ENCODE measurements around the gene FOLR2.

Gene FOLR2

GRCh38 chr11:72229925-72230763 is 13.6 kb downstream of the FOLR2 start:
- no peaks in the 10 kb centered on the region for H3K9me3 ChIP-seq
- peaks cover 100% of the 10 kb centered on the region for H4K20me1 ChIP-seq
- no peak overlapping the region for H3K27ac ChIP-seq
- no peak overlapping the region for H3K9ac ChIP-seq
- H3K4me3 ChIP-seq, result no peak overlapping the region
- no peak overlapping the region for H3K4me2 ChIP-seq
- peaks cover 91% of the 10 kb centered on the region for H3K36me3 ChIP-seq
- H3K27me3 ChIP-seq, result no peaks in the 10 kb centered on the region
- no peak for TF ChIP-seq Cebpa-rat (IDR thresholded peaks at IDR 0.05)
- H3K4me1 ChIP-seq, result peaks cover 43% of the 10 kb centered on the region

DNA sequence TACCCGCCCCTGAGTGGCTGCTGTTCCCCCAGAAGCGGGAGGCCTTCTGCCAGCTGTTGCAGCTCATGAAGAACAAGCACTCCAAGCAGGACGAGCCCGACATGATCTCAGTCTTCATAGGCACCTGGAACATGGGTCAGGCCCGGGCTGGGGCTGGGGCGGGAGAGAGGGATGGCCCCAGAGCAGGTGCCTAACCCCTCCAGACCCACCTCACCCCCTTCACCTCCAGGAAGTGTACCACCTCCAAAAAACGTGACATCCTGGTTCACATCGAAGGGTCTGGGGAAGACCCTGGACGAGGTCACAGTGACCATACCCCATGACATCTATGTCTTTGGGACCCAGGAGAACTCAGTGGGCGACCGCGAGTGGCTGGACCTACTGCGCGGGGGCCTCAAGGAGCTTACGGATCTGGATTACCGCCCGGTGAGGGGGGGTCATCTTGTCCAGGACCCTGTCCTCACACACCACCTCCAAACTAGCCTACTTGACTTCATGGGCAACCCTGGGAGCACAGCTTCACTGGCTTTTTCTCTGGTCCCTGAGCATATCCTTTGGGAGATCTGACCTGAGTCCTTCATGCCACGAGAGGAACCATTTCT is 14.3 kb downstream of the FOLR2 start:
- H3K4me2 ChIP-seq, result no peak overlapping the region
- no peak overlapping the region for H3K9ac ChIP-seq
- H4K20me1 ChIP-seq, result peaks cover 100% of the 10 kb centered on the region
- no peak overlapping the region for H3K27ac ChIP-seq
- H3K9me3 ChIP-seq, result no peaks in the 10 kb centered on the region
- H3K27me3 ChIP-seq, result no peaks in the 10 kb centered on the region
- no peak for TF ChIP-seq Cebpa-rat (IDR thresholded peaks at IDR 0.05)
- no peak overlapping the region for H3K4me3 ChIP-seq
- peaks cover 98% of the 10 kb centered on the region for H3K36me3 ChIP-seq
- peaks cover 42% of the 10 kb centered on the region for H3K4me1 ChIP-seq

GRCh38 chr11:72231396-72232259 is 15.0 kb downstream of the FOLR2 start:
- no peak overlapping the region for H3K4me2 ChIP-seq
- peaks cover 100% of the 10 kb centered on the region for H3K36me3 ChIP-seq
- H3K9ac ChIP-seq, result no peak overlapping the region
- H3K4me1 ChIP-seq, result peaks cover 34% of the 10 kb centered on the region
- TF ChIP-seq Cebpa-rat (IDR thresholded peaks at IDR 0.05), result no peak
- no peak overlapping the region for H3K27ac ChIP-seq
- H3K9me3 ChIP-seq, result no peaks in the 10 kb centered on the region
- H3K27me3 ChIP-seq, result no peaks in the 10 kb centered on the region
- H4K20me1 ChIP-seq, result peaks cover 100% of the 10 kb centered on the region
- H3K4me3 ChIP-seq, result no peak overlapping the region

GRCh38 chr11:72232260-72233055 is 15.9 kb downstream of the FOLR2 start:
- Histone ChIP-seq H3K36me3 (peaks cover 100% of the 10 kb centered on the region), H3K4me3 (no peak overlapping the region), H3K27ac (no peak overlapping the region), H3K9me3 (no peaks in the 10 kb centered on the region), H3K4me2 (no peak overlapping the region), H3K27me3 (peaks cover 3% of the 10 kb centered on the region; the same call in 1 of the 2 replicates), H3K9ac (no peak overlapping the region), H4K20me1 (peaks cover 100% of the 10 kb centered on the region), H3K4me1 (peaks cover 30% of the 10 kb centered on the region)
- no peak for TF ChIP-seq Cebpa-rat (IDR thresholded peaks at IDR 0.05)

DNA sequence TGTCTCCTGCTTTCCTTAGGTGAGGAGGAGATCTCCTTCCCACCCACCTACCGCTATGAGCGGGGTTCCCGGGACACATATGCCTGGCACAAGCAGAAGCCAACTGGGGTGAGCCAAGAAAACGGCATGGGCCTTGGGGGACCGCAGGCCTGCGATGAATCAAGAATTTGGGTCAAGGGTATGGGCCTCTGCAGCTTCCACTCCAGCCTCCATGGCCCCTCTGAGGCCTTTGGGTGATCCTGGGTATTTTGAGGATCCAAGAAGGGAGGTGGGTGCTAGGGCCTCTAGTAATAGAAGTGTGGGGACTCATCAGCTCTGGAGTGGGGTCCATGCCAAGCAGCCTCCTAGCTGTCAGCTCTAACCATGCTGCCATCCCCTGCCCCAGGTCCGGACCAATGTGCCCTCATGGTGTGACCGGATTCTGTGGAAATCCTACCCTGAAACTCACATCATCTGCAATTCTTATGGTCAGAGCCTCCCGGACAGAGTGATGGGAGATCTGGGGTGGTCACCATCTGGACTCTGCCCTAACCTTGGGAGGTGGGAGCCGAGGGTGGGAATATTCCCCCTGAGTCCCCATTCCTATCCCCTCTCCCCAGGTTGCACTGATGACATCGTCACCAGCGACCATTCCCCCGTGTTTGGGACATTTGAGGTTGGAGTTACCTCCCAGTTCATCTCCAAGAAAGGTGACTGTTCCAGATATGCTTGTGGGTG is 16.6 kb downstream of the FOLR2 start:
- H3K4me3 ChIP-seq, result no peak overlapping the region
- peaks cover 10% of the 10 kb centered on the region for H3K27me3 ChIP-seq
- H3K9me3 ChIP-seq, result no peaks in the 10 kb centered on the region
- no peak overlapping the region for H3K27ac ChIP-seq
- H3K4me2 ChIP-seq, result no peak overlapping the region; the same call in 1 of the 2 replicates
- TF ChIP-seq Cebpa-rat (IDR thresholded peaks at IDR 0.05), result no peak
- 0 out of 2 replicates have a peak overlapping the region, but pooled peaks have one; percentile 26 for H3K9ac ChIP-seq
- peaks cover 100% of the 10 kb centered on the region for H4K20me1 ChIP-seq
- H3K36me3 ChIP-seq, result peaks cover 100% of the 10 kb centered on the region
- peaks cover 30% of the 10 kb centered on the region for H3K4me1 ChIP-seq

- Histone ChIP-seq H3K9me3 (no peaks in the 10 kb centered on the region), H3K27me3 (peaks cover 18% of the 10 kb centered on the region), H3K4me1 (peaks cover 37% of the 10 kb centered on the region), H3K9ac (0 out of 2 replicates have a peak overlapping the region, but pooled peaks have one; percentile 5), H4K20me1 (peaks cover 100% of the 10 kb centered on the region), H3K27ac (0 out of 2 replicates have a peak overlapping the region, but pooled peaks have one; percentile 16), H3K4me3 (no peak overlapping the region), H3K36me3 (peaks cover 100% of the 10 kb centered on the region), H3K4me2 (peak overlapping the region; percentile 27)
- no peak for TF ChIP-seq Cebpa-rat (IDR thresholded peaks at IDR 0.05)
Measured at GRCh38 chr11:72233773-72234513, 17.3 kb downstream of the FOLR2 start.

DNA sequence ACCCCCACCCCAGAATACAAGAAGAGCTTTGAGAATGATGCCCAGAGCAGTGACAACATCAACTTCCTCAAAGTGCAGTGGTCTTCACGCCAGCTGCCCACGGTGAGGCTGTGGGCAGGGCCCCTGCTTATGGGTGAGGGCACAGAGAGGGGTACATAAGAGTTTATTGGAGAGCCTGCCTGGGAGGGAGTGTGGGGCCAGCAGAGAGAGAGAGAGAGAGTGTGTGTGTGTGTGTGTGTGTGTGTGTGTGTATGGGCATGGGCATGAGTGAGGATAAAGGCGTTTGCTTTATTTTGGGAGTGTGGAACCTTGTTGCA is 17.9 kb downstream of the FOLR2 start:
- peak overlapping the region; percentile 27 for H3K4me2 ChIP-seq
- H3K9me3 ChIP-seq, result no peaks in the 10 kb centered on the region
- 0 out of 2 replicates have a peak overlapping the region, but pooled peaks have one; percentile 16 for H3K27ac ChIP-seq
- H3K4me3 ChIP-seq, result no peak overlapping the region
- peaks cover 42% of the 10 kb centered on the region for H3K4me1 ChIP-seq
- no peak overlapping the region for H3K9ac ChIP-seq
- peaks cover 100% of the 10 kb centered on the region for H4K20me1 ChIP-seq
- H3K36me3 ChIP-seq, result peaks cover 95% of the 10 kb centered on the region
- peaks cover 23% of the 10 kb centered on the region for H3K27me3 ChIP-seq
- no peak for TF ChIP-seq Cebpa-rat (IDR thresholded peaks at IDR 0.05)

- Histone ChIP-seq H3K27me3 (peaks cover 27% of the 10 kb centered on the region), H3K27ac (no peak overlapping the region), H3K9me3 (no peaks in the 10 kb centered on the region), H3K36me3 (peaks cover 91% of the 10 kb centered on the region), H3K4me2 (no peak overlapping the region), H3K4me3 (no peak overlapping the region), H3K9ac (no peak overlapping the region), H4K20me1 (peaks cover 100% of the 10 kb centered on the region), H3K4me1 (peaks cover 47% of the 10 kb centered on the region)
- no peak for TF ChIP-seq Cebpa-rat (IDR thresholded peaks at IDR 0.05)
Measured at GRCh38 chr11:72234920-72235319, 18.3 kb downstream of the FOLR2 start.

Data from BLaER1 (cell line).